HepG2 (cell line): Measurements from ENCODE around the gene KHNYN. TPM values are rescaled to one million over a fixed set of nuclear protein-coding genes. Genes with fewer than 3 reads are reported as not detected.

ENCODE experiments used
- ATAC-seq: fragments of 200-7000 bp; cut with Tn5 transposase; 3 replicates; pipeline ENCODE4 v1.9.1; 2020; ENCODE audit warnings: mild to moderate bottlenecking, moderate library complexity
- BruUV-seq: library from RNA; stranded (reverse); fragments of 400-500 nt; replicated peaks from 2 replicates; lab custom pipeline; 2021; lab: Mats Ljungman, UMichigan
- CTCF ChIA-PET: fragments of 300-600 bp; formaldehyde crosslinking; extraction: SDS; loops from one replicate; lab custom pipeline; 2021; ENCODE audit warnings: low total read pairs, inconsistent platforms, low intra/inter-chr PET ratio; lab: Yijun Ruan, JAX
- POLR2A ChIA-PET: fragments of 350-600 bp; sonication (Branson Sonifier 250); formaldehyde crosslinking; loops from one replicate; lab custom pipeline; 2020; ENCODE audit warnings: antibody characterized with exemption, inconsistent platforms; lab: Yijun Ruan, JAX
- DNase-seq: peaks from one replicate; pipeline ENCODE4 v3.0.0-alpha.2; 2015; ENCODE audit warnings: low spot score
- FAIRE-seq: peaks from 3 replicates; lab custom pipeline; 2011; peaks lifted over from hg19 to GRCh38; lab: Jason Lieb, UNC
- H2AFZ ChIP-seq: one replicate; pipeline ENCODE4 v1.6.1; 2011; ENCODE audit warnings: low read length, inconsistent platforms
- H3K27ac ChIP-seq: fragments of 300-600 bp; 3 replicates; pipeline ENCODE4 v1.8.0; 2011; ENCODE audit warnings: mixed run types, mild to moderate bottlenecking, mixed read lengths, low read length, inconsistent platforms; ENCODE audit not compliant: insufficient read depth; ENCODE audit errors: extremely low read length
- H3K27me3 ChIP-seq, 2 experiments: fragments of 200-600 bp in 1 of 2; 2 replicates in 1 of 2; 3 replicates in 1 of 2; pipeline versions ENCODE4 v1.6.0 to v1.8.0; 2011; ENCODE audit warnings: low read length in 2 of 2, mild to moderate bottlenecking in 2 of 2, moderate library complexity in 2 of 2, inconsistent platforms in 1 of 2; ENCODE audit not compliant: insufficient read depth in 2 of 2, control insufficient read depth in 1 of 2
- H3K36me3 ChIP-seq, 2 experiments: fragments of 200-600 bp in 1 of 2; replicated peaks in 1 of 2; 2 replicates in 1 of 2; 3 replicates in 1 of 2; pipeline versions ENCODE4 v1.5.1 to v1.8.0; 2011; ENCODE audit warnings: low read length in 2 of 2, inconsistent platforms in 1 of 2; ENCODE audit not compliant: insufficient read depth in 2 of 2, control insufficient read depth in 1 of 2
- H3K4me1 ChIP-seq: 2 replicates; pipeline ENCODE4 v1.5.1; 2012; ENCODE audit warnings: low read length, inconsistent platforms; ENCODE audit not compliant: insufficient read depth
- H3K4me2 ChIP-seq: 2 replicates; pipeline ENCODE4 v1.6.0; 2011; ENCODE audit warnings: low read depth, low read length, inconsistent platforms
- H3K4me3 ChIP-seq, 3 experiments: fragments of 200-600 bp in 1 of 3; sonication (generic), shearing (Covaris generic) in 1 of 3; replicated peaks in 1 of 3; 2 replicates each; pipeline ENCODE4 v1.5.1; 2011 to 2016; ENCODE audit warnings: low read length in 3 of 3, inconsistent platforms in 2 of 3, low read depth in 2 of 3, mild to moderate bottlenecking in 2 of 3, control low read depth in 1 of 3, mixed read lengths in 1 of 3; ENCODE audit not compliant: insufficient read depth in 1 of 3
- H3K79me2 ChIP-seq: one replicate; pipeline ENCODE4 v1.6.1; 2011; ENCODE audit warnings: low read length, inconsistent platforms; ENCODE audit not compliant: insufficient read depth
- H3K9ac ChIP-seq: 2 replicates; pipeline ENCODE4 v1.6.0; 2011; ENCODE audit warnings: mild to moderate bottlenecking, low read depth, low read length, inconsistent platforms; ENCODE audit not compliant: insufficient read depth
- H3K9me3 ChIP-seq: 2 replicates; pipeline ENCODE4 v1.5.1; 2012; ENCODE audit warnings: mild to moderate bottlenecking, low read length
- H4K20me1 ChIP-seq: 2 replicates; pipeline ENCODE4 v1.6.0; 2011; ENCODE audit warnings: inconsistent platforms, mild to moderate bottlenecking, low read length, moderate library complexity; ENCODE audit not compliant: insufficient read depth
- PRDM15 ChIP-seq: sonication (generic); formaldehyde crosslinking; IDR thresholded peaks from 2 replicates; pipeline ENCODE4 v1.4.0; 2020; ENCODE audit warnings: missing genetic modification reagents
- RARG ChIP-seq: sonication (generic); formaldehyde crosslinking; IDR thresholded peaks from 2 replicates; pipeline ENCODE4 v1.4.0; 2020; ENCODE audit warnings: low read depth, mild to moderate bottlenecking, missing genetic modification reagents
- RFX1 ChIP-seq: fragments of 450-650 bp; IDR thresholded peaks from 2 replicates; pipeline ENCODE4 v1.6.1; 2017
- SRSF1 ChIP-seq: fragments of 200-400 bp; formaldehyde crosslinking; optimal IDR thresholded peaks from 2 replicates; pipeline ENCODE3; 2017; ENCODE audit warnings: mild to moderate bottlenecking, low read depth, low read length, moderate library complexity
- USF2 ChIP-seq, 2 experiments: sonication (generic) in 1 of 2; formaldehyde crosslinking in 1 of 2; IDR thresholded peaks; 2 replicates each; pipeline versions ENCODE4 v1.5.1 to v1.6.1; 2011 to 2020; ENCODE audit warnings: borderline replicate concordance in 1 of 2, low read depth in 1 of 2, low read length in 1 of 2, mild to moderate bottlenecking in 1 of 2, missing genetic modification reagents in 1 of 2, moderate library complexity in 1 of 2
- ZNF652 ChIP-seq: IDR thresholded peaks from 2 replicates; pipeline ENCODE4 v1.6.1; 2016; ENCODE audit warnings: low read depth, borderline replicate concordance
- WGBS: methylation state at CpG from one replicate; pipeline ENCODE4 v1.1.6; 2017; ENCODE audit warnings: low lambda C conversion rate; 5-methylcytosine and 5-hydroxymethylcytosine counted together
- in situ Hi-C: cut with HindIII; loops from 2 replicates; pipeline ENCODE4 v1.10.0; 2017; ENCODE audit warnings: low pct_unique_long_range_greater_than_20kb; ENCODE audit not compliant: extremely low pct_ligation_motif_present
- intact Hi-C: fragments of 100-400 bp; cut with micrococcal nuclease; formaldehyde crosslinking; loops from one replicate; pipeline ENCODE4 v1.10.0; 2022; ENCODE audit not compliant: unreplicated experiment
- polyA plus RNA-seq, 8 experiments: library from polyadenylated mRNA; depleted of rRNA in 3 of 8; stranded (reverse) in 7 of 8; unstranded in 1 of 8; fragments of >200 nt; fragmentation: Illumina TruSeq in 4 of 8; extraction: Trizol in 4 of 8; gene quantifications; 2 replicates each; pipeline versions ENCODE4 v1.2.1 to v1.2.3, GENCODE V29; 2011 to 2016; ENCODE audit warnings: low read depth in 4 of 8, missing spikeins in 1 of 8, mixed read lengths in 1 of 8; ENCODE audit not compliant: insufficient read depth in 1 of 8
- total RNA-seq, 5 experiments: library from RNA; depleted of rRNA; stranded (reverse); fragments of >200 nt; fragmentation: Illumina TruSeq; extraction: Trizol; gene quantifications; 2 replicates each; pipeline ENCODE4 v1.2.3, GENCODE V29; 2016; ENCODE audit warnings: low read depth in 1 of 5

The KHNYN gene
- total and polyA plus RNA-seq, 2 of the 13 experiments (the other 11 are each of a cell fraction or from before 2014, with no cell fraction given): 52.8 to 75.7 TPM

- 6% methylated on average over 7 of the region's 7 CpGs for WGBS
- H4K20me1 ChIP-seq: no peaks in the 10 kb centered on the region
- H3K9ac ChIP-seq: no peak overlapping the region
- in situ Hi-C loops: no loop called here
- TF ChIP-seq PRDM15 (CRISPR knock-in tag) (peak; percentile 89), RFX1 (no peak), ZNF652 (CRISPR knock-in tag) (peak; percentile 91), RARG (no peak), USF2 (IDR thresholded peaks at IDR 0.05; ENCODE audit: low read depth, low read length) (no peak), USF2 (CRISPR knock-in tag; IDR thresholded peaks at IDR 0.05; ENCODE audit: borderline replicate concordance) (no peak), SRSF1 (no peak)
- TF ChIP-seq, all 625 proteins: peak for 2
- BruUV-seq: no TSS peak
- intact Hi-C loops: loop anchor here (2.0 kb wide), 1 partner anchor 33 kb away; no protein-coding TSS in a partner anchor
- Histone ChIP-seq H3K27ac (no peak overlapping the region), H3K4me2 (peak overlapping the region; percentile 83), H2AFZ (peak overlapping the region; percentile 0), H3K9me3 (no peaks in the 10 kb centered on the region), H3K4me3 (peak overlapping the region; percentile 12 to 74 (median 62); a peak in 4 of 6 replicates), H3K4me1 (peaks cover 43% of the 10 kb centered on the region), H3K27me3 (peaks cover 15 to 62% of the 10 kb centered on the region in 2 experiments), H3K79me2 (no peaks in the 10 kb centered on the region), H3K36me3 (no peaks in the 10 kb centered on the region)
- no peak for FAIRE-seq
- peak; percentile 4 for ATAC-seq
- ChIA-PET CTCF (no interaction called here), POLR2A (interaction anchor here (0.6 to 3.3 kb wide), 7 partner anchors 11 to 33 kb away, joined by 3 to 17 read pairs (median 3); partner anchors contain the start of genes CBLN3 and KHNYN)
- DNase-seq: no peak
Measured at GRCh38 chr14:24398293-24398652, 31.5 kb upstream of the KHNYN start.
